Right ventricle myocardium superior (tissue), 1 donor: ENCODE measurements around the gene MS4A1. TPM values are rescaled to one million over a fixed set of nuclear protein-coding genes. Genes with fewer than 3 reads are reported as not detected.
"Not testable (repeated sequence)": the region's sequence is repeated elsewhere in the genome, so short reads cannot be mapped to it uniquely, and the experiment has no call there.

ENCODE experiments used
- ATAC-seq: fragments of 200-7000 bp; cut with Tn5 transposase; one replicate; pipeline ENCODE4 v1.9.1; 2020; ENCODE audit warnings: mild to moderate bottlenecking; ENCODE audit not compliant: poor library complexity
- DNase-seq: peaks from one replicate; pipeline ENCODE4 v3.0.0-alpha.2; 2020
- intact Hi-C: fragments of 100-400 bp; cut with DNase I; formaldehyde crosslinking; loops from one replicate; pipeline ENCODE4 v1.11.2; 2022
- total RNA-seq: library from RNA; stranded (reverse); fragmentation: NEBNext Ultra II Directional; extraction: Animal tissue kit (Norgen Biotek cat#: 25700); gene quantifications from one replicate; pipeline ENCODE4 v1.2.1, GENCODE V29; 2021
- donor health status: DM: no; HTN: yes; CAD: no; lungs with severe emphysema.

The MS4A1 gene
- total RNA-seq, 1 donor from 2014 or later: not detected

GRCh38 chr11:60498853-60499252, 43.2 kb downstream of the MS4A1 start:
- ATAC-seq (no peak), DNase-seq (no peak)
- intact Hi-C loops: no loop called here

GRCh38 chr11:60500276-60500910, 44.7 kb downstream of the MS4A1 start:
- intact Hi-C loops: no loop called here
- DNase-seq (no peak), ATAC-seq (no peak)

GRCh38 chr11:60502221-60502775, 46.7 kb downstream of the MS4A1 start:
- intact Hi-C loops: no loop called here
- ATAC-seq: no peak

GRCh38 chr11:60504219-60504905, 48.7 kb downstream of the MS4A1 start:
- DNase-seq (no peak), ATAC-seq (no peak)
- intact Hi-C loops: no loop called here

More at GRCh38 chr11:60502221-60502775, 46.7 kb downstream of the MS4A1 start:
- no peak for DNase-seq

GRCh38 chr11:60509609-60510008, 54.0 kb downstream of the MS4A1 start:
- ATAC-seq, intact Hi-C loops, DNase-seq: not testable (repeated sequence)

GRCh38 chr11:60510209-60510608, 54.6 kb downstream of the MS4A1 start:
- intact Hi-C loops, DNase-seq, ATAC-seq: not testable (repeated sequence)

GRCh38 chr11:60511393-60511792, 55.7 kb downstream of the MS4A1 start:
- intact Hi-C loops: no loop called here
- DNase-seq (no peak), ATAC-seq (no peak)

GRCh38 chr11:60512651-60513225, 57.1 kb downstream of the MS4A1 start:
- intact Hi-C loops: no loop called here
- ATAC-seq (no peak), DNase-seq (no peak)

- intact Hi-C loops: no loop called here
- no peak for ATAC-seq
- no peak for DNase-seq
These were observed 58.1 kb downstream of the MS4A1 start for GRCh38 chr11:60513496-60514460.

- no peak for DNase-seq
- intact Hi-C loops: no loop called here
- no peak for ATAC-seq
These were observed 59.7 kb downstream of the MS4A1 start, which contains the start of gene MS4A13 for GRCh38 chr11:60515144-60515855. Gene MS4A13 (plus strand): TSS chr11:60515392. CDS start chr11:60518084, 2,692 bp downstream.

Other genes with a start within 250 kb of the MS4A1 start
- gene MS4A4E, start 212.7 kb upstream of the MS4A1 start, total RNA-seq: 1.1 TPM
- 15.2 TPM for gene MS4A4A, start 175.2 kb upstream of the MS4A1 start, total RNA-seq
- gene MS4A6E, start 128.6 kb upstream of the MS4A1 start, total RNA-seq: not detected
- gene MS4A7, start 77.3 kb upstream of the MS4A1 start, total RNA-seq: 11.9 TPM
- gene MS4A14, start 59.4 kb upstream of the MS4A1 start, total RNA-seq: 0.97 TPM
- gene MS4A5, start 26.3 kb upstream of the MS4A1 start, total RNA-seq: not detected
- not detected for gene MS4A12, start 36.9 kb downstream of the MS4A1 start, total RNA-seq
- gene MS4A13, start 59.5 kb downstream of the MS4A1 start, total RNA-seq: not detected
- not detected for gene MS4A8, start 243.8 kb downstream of the MS4A1 start, total RNA-seq